ENCODE measurements around the gene PRR5.

The PRR5 gene

DNA sequence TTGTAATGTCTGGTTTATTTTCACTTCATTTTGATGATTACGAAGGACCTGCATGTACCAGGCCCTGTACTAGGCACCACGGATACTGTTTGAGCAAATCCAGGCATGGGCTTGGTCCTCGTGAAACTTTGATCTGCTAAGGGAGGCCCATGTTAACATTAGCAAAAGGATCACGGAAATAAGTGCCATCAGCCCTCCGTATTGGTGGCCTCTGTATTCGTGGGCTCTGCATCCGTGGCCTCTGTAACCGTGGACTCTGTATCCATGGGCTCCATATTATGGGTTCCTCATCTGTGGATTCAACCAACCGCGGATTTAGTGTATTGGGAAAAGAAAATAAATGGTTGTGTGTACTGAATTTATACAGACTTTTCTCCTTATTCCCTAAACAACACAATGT, 59.0 kb downstream of the PRR5 start:
- Histone ChIP-seq H3K9me3 (ENCODE audit: insufficient read depth, low read depth, low read length) (no peaks in the 10 kb centered on the region), H3K27ac (ENCODE audit: low read depth, low read length) (no peak overlapping the region), H3K4me3 (ENCODE audit: low read length) (no peak overlapping the region), H3K36me3 (ENCODE audit: insufficient read depth, low read length) (no peaks in the 10 kb centered on the region), H3K9ac (ENCODE audit: low read depth, low read length) (no peak overlapping the region), H3K27me3 (ENCODE audit: insufficient read depth, low read length) (no peaks in the 10 kb centered on the region), H3K4me1 (ENCODE audit: insufficient read depth, low read length) (0 out of 2 replicates have a peak, but pooled peaks cover 4% of the 10 kb centered on the region)
- WGBS = 78% methylated on average over 10 of the region's 10 CpGs

DNA sequence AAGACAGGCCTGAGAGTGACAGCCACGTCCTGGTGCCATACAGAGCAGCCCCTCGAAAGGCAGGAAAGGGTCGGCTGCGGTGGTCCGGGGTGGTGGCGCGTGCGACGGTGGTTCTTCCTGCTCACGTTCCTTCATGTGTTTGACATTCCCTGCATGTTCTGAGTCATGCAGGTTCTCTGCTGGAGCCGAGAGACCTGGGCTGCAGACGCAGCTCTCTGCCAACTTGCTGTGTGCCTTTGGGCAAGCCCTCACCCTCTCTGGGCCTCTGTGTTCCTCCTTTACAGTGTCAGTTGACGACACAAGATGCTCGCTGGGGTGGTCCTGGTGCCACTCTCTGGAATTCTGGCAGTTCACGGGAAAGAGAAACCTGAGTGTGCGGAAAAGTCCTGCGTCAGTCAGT, 62.4 kb downstream of the PRR5 start:
- no peak overlapping the region for H3K27ac ChIP-seq (ENCODE audit: low read depth, low read length)
- H3K9ac ChIP-seq (ENCODE audit: low read depth, low read length) = no peak overlapping the region
- WGBS = 94% methylated on average over 17 of the region's 17 CpGs
- H3K27me3 ChIP-seq (ENCODE audit: insufficient read depth, low read length) = no peaks in the 10 kb centered on the region
- no peak overlapping the region for H3K4me3 ChIP-seq (ENCODE audit: low read length)
- no peaks in the 10 kb centered on the region for H3K9me3 ChIP-seq (ENCODE audit: insufficient read depth, low read depth, low read length)
- H3K4me1 ChIP-seq (ENCODE audit: insufficient read depth, low read length) = 0 out of 2 replicates have a peak, but pooled peaks cover 4% of the 10 kb centered on the region
- no peaks in the 10 kb centered on the region for H3K36me3 ChIP-seq (ENCODE audit: insufficient read depth, low read length)

DNA sequence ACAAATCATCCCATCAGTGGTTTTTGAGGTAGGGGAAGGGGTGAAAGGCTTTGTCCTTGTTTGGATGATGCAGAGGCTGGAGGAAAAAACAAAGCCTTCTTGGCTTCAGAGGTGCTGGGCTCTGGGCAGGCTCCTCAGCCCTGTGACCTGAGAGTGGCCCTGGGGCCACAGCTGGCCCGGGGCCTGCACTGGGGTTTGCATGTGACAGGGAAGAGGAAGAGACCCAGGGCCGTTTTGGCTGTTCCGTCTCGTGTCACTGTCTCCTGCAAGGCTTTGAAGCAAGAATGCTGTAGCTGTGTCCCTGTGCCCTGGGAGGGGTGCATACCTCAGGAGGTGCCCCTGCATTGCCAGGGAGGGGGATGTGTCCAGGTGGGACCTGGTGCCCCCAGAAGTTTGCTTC, 63.0 kb downstream of the PRR5 start:
- Histone ChIP-seq H3K27ac (ENCODE audit: low read depth, low read length) (no peak overlapping the region), H3K9me3 (ENCODE audit: insufficient read depth, low read depth, low read length) (no peaks in the 10 kb centered on the region), H3K4me1 (ENCODE audit: insufficient read depth, low read length) (0 out of 2 replicates have a peak, but pooled peaks cover 4% of the 10 kb centered on the region), H3K4me3 (ENCODE audit: low read length) (no peak overlapping the region), H3K36me3 (ENCODE audit: insufficient read depth, low read length) (no peaks in the 10 kb centered on the region), H3K27me3 (ENCODE audit: insufficient read depth, low read length) (no peaks in the 10 kb centered on the region), H3K9ac (ENCODE audit: low read depth, low read length) (no peak overlapping the region)
- 81% methylated on average over 4 of the region's 4 CpGs for WGBS

DNA sequence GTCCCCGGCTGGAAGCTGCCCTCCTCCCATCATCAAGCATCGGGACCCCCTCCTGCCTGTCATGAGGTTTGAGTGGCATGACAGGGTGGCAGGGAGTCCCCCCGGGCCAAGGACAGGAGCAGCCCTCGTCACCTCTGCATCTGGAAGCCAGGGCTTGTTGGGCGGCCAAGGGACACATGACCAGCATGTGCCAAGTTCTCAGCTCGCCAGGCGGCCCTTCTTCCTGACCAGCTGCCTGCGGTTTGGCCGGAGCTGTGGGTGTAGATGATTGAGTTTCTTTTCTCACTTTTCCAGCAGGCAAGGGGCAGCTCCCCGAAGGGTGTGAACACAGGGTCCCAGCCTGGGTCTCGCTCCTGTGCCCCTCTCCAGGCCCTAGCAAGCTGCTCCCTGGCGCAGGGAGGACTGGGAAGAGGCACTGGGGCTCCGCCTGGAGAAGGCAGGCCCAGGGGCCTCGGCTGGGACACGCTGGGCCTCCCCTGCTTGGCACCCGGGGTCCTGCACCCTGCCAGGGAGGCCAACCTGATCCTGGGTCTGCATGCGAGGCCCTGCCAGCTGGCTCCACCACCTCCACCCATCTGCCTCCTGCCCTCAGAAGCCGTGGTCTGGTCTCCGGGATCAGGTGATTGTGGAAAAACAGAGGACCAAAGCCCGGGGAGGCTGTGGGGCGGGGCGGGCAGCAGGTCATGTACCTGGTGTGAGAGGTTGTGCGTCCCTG, 63.7 kb downstream of the PRR5 start:
- Histone ChIP-seq H3K4me1 (ENCODE audit: insufficient read depth, low read length) (0 out of 2 replicates have a peak, but pooled peaks cover 4% of the 10 kb centered on the region), H3K9me3 (ENCODE audit: insufficient read depth, low read depth, low read length) (no peaks in the 10 kb centered on the region), H3K9ac (ENCODE audit: low read depth, low read length) (no peak overlapping the region), H3K36me3 (ENCODE audit: insufficient read depth, low read length) (no peaks in the 10 kb centered on the region), H3K27ac (ENCODE audit: low read depth, low read length) (no peak overlapping the region), H3K27me3 (ENCODE audit: insufficient read depth, low read length) (no peaks in the 10 kb centered on the region), H3K4me3 (ENCODE audit: low read length) (no peak overlapping the region)
- 84% methylated on average over 23 of the region's 23 CpGs for WGBS

DNA sequence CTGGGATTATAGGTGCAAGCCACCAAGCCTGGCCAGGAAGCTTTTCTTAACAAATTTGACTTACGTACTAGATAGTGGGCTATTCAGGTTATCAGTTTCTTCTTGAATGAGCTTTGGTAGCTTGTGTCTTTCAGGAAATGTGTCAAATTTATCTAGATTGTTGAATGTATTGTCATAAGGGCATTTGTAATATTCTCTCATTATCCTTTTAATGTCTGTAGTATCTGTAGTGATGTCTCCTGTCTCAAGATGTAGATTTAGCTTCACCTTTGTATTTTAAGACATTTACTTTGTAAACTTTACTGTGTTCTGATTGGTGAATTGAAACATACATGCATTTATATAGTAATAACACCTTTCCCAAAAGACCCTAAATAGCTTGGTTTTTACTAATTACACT, 71.1 kb downstream of the PRR5 start:
- H3K27me3 ChIP-seq (ENCODE audit: insufficient read depth, low read length) = no peaks in the 10 kb centered on the region
- no peak overlapping the region for H3K27ac ChIP-seq (ENCODE audit: low read depth, low read length)
- peaks cover 7% of the 10 kb centered on the region for H3K9me3 ChIP-seq (ENCODE audit: insufficient read depth, low read depth, low read length)
- no peak overlapping the region for H3K4me3 ChIP-seq (ENCODE audit: low read length)
- H3K9ac ChIP-seq (ENCODE audit: low read depth, low read length) = no peak overlapping the region
- no peaks in the 10 kb centered on the region for H3K36me3 ChIP-seq (ENCODE audit: insufficient read depth, low read length)
- no peaks in the 10 kb centered on the region for H3K4me1 ChIP-seq (ENCODE audit: insufficient read depth, low read length)
- 95% methylated on average over 1 of the region's 1 CpG for WGBS

DNA sequence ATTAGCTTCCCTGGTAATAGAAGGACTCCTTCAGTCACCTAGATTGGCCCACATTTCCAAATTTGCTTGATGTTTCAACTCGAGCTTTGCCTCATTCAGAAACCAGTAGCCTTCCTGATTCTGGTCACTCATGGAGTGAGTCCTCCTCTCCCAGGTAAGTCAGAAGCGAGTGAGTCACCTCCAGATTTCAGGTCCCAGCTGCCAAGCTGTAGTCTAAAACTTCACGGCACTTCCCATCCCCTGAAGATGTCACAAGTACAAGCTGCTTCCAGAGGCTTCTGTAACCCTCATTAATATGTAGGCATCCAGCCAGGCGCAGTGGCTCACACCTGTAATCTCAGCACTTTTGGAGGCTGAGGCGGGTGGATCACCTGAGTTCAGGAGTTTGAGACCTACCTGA, 73.9 kb downstream of the PRR5 start:
- Histone ChIP-seq H3K9ac (ENCODE audit: low read depth, low read length) (no peak overlapping the region), H3K27ac (ENCODE audit: low read depth, low read length) (no peak overlapping the region), H3K27me3 (ENCODE audit: insufficient read depth, low read length) (no peaks in the 10 kb centered on the region), H3K4me3 (ENCODE audit: low read length) (no peak overlapping the region), H3K4me1 (ENCODE audit: insufficient read depth, low read length) (no peaks in the 10 kb centered on the region), H3K36me3 (ENCODE audit: insufficient read depth, low read length) (no peaks in the 10 kb centered on the region), H3K9me3 (ENCODE audit: insufficient read depth, low read depth, low read length) (peaks cover 7% of the 10 kb centered on the region)
- WGBS = 93% methylated on average over 5 of the region's 5 CpGs

DNA sequence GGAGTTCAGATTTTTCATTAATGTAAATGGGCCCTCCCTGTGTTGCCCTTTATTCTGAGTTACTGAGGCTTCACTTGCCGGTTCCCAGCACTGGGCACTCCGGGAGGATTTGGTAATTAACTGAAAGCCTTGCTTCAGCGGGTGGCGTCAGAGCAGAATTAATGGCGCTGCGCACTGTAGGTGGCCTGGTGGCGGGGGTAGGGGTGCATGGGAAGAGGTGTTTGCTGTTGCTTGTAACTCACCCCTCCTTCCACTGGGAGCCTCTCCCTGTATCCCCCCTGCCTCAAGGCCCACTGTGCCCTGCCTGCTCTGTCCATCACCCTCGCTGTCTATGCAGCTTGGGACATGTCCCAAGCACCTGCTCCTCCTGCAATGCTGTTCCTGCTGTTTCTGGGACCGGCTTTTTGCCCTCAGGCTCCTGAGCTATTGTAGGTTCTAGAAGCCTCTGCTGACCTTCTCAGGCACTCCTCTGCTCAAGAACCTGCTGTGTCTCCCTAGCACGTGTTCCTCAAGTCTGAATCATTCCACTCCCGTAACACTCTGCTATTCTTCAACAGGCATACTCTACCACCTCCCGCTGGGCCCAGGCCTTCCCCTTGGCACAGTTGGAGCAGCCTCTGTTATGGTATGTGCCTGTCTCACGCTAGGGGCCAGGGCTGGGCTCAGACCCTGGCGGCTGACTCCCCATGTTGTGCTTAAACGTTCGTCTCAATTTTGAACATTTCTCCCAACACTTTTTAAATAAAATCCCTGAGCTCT, 74.8 kb downstream of the PRR5 start:
- Histone ChIP-seq H3K27ac (ENCODE audit: low read depth, low read length) (no peak overlapping the region), H3K36me3 (ENCODE audit: insufficient read depth, low read length) (no peaks in the 10 kb centered on the region), H3K9me3 (ENCODE audit: insufficient read depth, low read depth, low read length) (peaks cover 7% of the 10 kb centered on the region), H3K27me3 (ENCODE audit: insufficient read depth, low read length) (no peaks in the 10 kb centered on the region), H3K9ac (ENCODE audit: low read depth, low read length) (no peak overlapping the region), H3K4me3 (ENCODE audit: low read length) (no peak overlapping the region), H3K4me1 (ENCODE audit: insufficient read depth, low read length) (no peaks in the 10 kb centered on the region)
- WGBS = 89% methylated on average over 16 of the region's 16 CpGs

DNA sequence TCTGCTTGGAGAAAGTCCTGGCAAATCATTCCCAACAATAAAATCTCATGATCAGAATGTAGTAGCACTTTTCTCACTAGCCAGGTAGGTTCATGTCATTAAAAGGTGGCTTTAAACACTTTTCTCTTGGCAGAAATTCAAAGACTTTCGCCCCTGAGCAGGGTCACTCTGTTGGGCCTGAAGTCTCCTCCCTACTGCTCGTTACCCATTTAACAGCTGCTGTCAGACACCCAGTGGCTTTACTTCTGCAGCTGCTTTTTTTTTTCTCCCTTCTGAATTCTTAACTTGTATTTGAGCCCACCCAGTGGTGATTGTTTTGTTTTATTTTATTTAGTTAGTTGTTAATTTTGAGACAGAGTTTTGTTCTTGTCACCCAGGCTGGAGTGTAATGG, 75.4 kb downstream of the PRR5 start:
- WGBS = 88% methylated on average over 2 of the region's 2 CpGs
- Histone ChIP-seq H3K36me3 (ENCODE audit: insufficient read depth, low read length) (no peaks in the 10 kb centered on the region), H3K9ac (ENCODE audit: low read depth, low read length) (no peak overlapping the region), H3K9me3 (ENCODE audit: insufficient read depth, low read depth, low read length) (peaks cover 7% of the 10 kb centered on the region), H3K27me3 (ENCODE audit: insufficient read depth, low read length) (no peaks in the 10 kb centered on the region), H3K27ac (ENCODE audit: low read depth, low read length) (no peak overlapping the region), H3K4me3 (ENCODE audit: low read length) (no peak overlapping the region), H3K4me1 (ENCODE audit: insufficient read depth, low read length) (no peaks in the 10 kb centered on the region)

DNA sequence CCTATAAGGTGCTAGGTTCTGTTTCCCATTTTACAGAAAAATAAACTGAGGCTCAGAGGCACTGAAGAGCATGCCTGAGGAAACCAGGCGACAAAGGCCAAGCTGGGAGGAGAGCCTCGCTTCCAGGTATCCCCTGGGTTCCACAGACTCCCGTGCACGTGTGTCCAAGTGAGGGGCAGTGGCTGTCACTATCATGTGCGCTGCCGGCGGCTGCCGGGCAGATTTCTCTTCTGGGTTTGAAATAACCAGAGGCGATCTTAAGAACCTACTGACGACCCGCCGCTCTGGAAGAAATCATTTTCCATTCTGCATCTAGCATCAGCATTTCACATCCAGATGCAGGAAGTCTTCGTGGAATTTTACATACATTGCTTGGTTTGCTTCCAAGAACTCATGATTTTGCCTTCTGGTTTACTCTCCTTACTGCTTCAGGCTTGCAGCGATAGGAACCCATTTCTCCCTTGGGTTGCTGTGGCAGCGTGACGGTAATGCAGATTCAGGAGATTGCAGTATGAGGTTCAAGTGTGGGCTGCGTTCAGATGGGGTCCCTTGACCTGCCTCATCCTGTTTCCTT, 79.0 kb downstream of the PRR5 start:
- Histone ChIP-seq H3K36me3 (ENCODE audit: insufficient read depth, low read length) (no peaks in the 10 kb centered on the region), H3K9me3 (ENCODE audit: insufficient read depth, low read depth, low read length) (no peaks in the 10 kb centered on the region), H3K27ac (ENCODE audit: low read depth, low read length) (no peak overlapping the region), H3K4me1 (ENCODE audit: insufficient read depth, low read length) (no peaks in the 10 kb centered on the region), H3K9ac (ENCODE audit: low read depth, low read length) (no peak overlapping the region), H3K4me3 (ENCODE audit: low read length) (no peak overlapping the region), H3K27me3 (ENCODE audit: insufficient read depth, low read length) (no peaks in the 10 kb centered on the region)
- WGBS = 95% methylated on average over 17 of the region's 17 CpGs

DNA sequence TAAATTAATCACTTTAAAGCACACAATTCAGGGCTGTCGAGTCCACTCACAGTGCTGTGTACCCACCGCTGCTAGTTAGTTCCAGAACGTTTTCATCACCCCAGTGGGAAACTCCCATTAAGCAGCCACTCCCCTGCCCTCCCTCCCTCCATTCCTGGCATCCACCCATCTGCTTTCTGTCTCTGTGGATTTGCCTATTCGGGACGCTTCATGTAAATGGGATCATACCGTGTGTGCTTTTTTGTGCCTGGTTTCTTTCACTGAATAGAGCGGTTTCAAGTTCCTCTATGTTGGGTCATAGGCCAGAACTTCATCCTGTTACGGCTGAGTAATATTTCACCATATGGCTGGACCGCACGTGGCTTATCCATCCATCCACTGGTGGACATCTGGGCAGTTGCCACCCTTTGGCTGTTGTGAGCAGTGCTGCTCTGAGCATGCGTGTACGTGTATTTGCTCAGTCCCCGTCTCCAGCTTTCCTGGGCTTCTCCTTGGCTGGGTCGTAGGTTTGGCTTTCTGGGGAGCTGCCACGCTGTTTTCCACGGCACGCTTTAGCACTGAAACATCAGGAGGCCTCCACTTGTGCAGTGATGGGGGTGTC, 80.5 kb downstream of the PRR5 start:
- Histone ChIP-seq H3K9ac (ENCODE audit: low read depth, low read length) (no peak overlapping the region), H3K36me3 (ENCODE audit: insufficient read depth, low read length) (peaks cover 10% of the 10 kb centered on the region), H3K27me3 (ENCODE audit: insufficient read depth, low read length) (no peaks in the 10 kb centered on the region), H3K9me3 (ENCODE audit: insufficient read depth, low read depth, low read length) (no peaks in the 10 kb centered on the region), H3K4me3 (ENCODE audit: low read length) (no peak overlapping the region), H3K4me1 (ENCODE audit: insufficient read depth, low read length) (no peaks in the 10 kb centered on the region), H3K27ac (ENCODE audit: low read depth, low read length) (no peak overlapping the region)
- 82% methylated on average over 17 of the region's 17 CpGs for WGBS

DNA sequence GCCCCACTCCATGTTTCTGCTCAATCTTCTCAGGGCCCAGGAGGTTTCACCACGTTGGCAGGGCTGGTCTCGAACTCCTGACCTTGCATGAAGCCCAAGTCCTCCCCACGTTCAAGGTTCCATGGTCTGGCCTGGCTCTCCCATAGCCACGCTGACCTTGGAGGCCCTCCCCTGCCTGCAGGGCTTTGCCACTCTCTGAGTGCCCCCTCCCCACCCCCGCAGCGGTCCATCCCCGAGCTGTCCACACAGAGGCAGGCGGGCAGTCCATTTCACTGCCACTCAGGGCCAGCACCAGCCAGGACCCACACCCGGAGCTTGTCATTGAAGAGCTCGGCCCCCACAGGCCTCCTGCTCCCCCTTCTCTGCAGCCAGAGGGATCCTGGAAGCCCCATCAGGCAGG, 81.1 kb downstream of the PRR5 start:
- Histone ChIP-seq H3K9ac (ENCODE audit: low read depth, low read length) (no peak overlapping the region), H3K4me3 (ENCODE audit: low read length) (no peak overlapping the region), H3K9me3 (ENCODE audit: insufficient read depth, low read depth, low read length) (no peaks in the 10 kb centered on the region), H3K36me3 (ENCODE audit: insufficient read depth, low read length) (peaks cover 14% of the 10 kb centered on the region), H3K27me3 (ENCODE audit: insufficient read depth, low read length) (no peaks in the 10 kb centered on the region), H3K27ac (ENCODE audit: low read depth, low read length) (no peak overlapping the region), H3K4me1 (ENCODE audit: insufficient read depth, low read length) (no peaks in the 10 kb centered on the region)
- 69% methylated on average over 10 of the region's 10 CpGs for WGBS
